Activated CD8-positive, alpha-beta T cell treated with anti-CD3 and anti-CD28 coated beads for 36 hours (primary cell): ENCODE data around the gene SPATA3. TPM values are rescaled to one million over a fixed set of nuclear protein-coding genes. Genes with fewer than 3 reads are reported as not detected.

Experiments used
- ATAC-seq: fragments of 200-7000 bp; cut with Tn5 transposase; one replicate; pipeline ENCODE4 v1.10.0; 2021; ENCODE audit warnings: mild to moderate bottlenecking, moderate library complexity
- CTCF ChIA-PET: fragments of 350-600 bp; sonication (Branson Sonifier 250); formaldehyde crosslinking; loops from one replicate; lab custom pipeline; 2021; ENCODE audit warnings: antibody characterized with exemption; lab: Charles Lee
- POLR2A ChIA-PET: fragments of 350-600 bp; sonication (Branson Sonifier 250); formaldehyde crosslinking; loops from one replicate; lab custom pipeline; 2021; ENCODE audit warnings: antibody characterized with exemption; lab: Charles Lee
- DNase-seq: peaks from one replicate; pipeline ENCODE4 v3.0.0-alpha.2; 2020
- H3K27ac Mint-ChIP-seq: one replicate; pipeline ENCODE4 v1.8.0; 2021; ENCODE audit warnings: mild to moderate bottlenecking, mixed read lengths
- H3K27me3 Mint-ChIP-seq: one replicate; pipeline ENCODE4 v1.8.0; 2021; ENCODE audit warnings: mixed read lengths
- H3K36me3 Mint-ChIP-seq: one replicate; pipeline ENCODE4 v1.8.0; 2021; ENCODE audit warnings: low read depth, mixed read lengths
- H3K4me1 Mint-ChIP-seq: one replicate; pipeline ENCODE4 v1.8.0; 2021; ENCODE audit warnings: low read depth, mixed read lengths
- H3K4me3 Mint-ChIP-seq: one replicate; pipeline ENCODE4 v1.8.0; 2021; ENCODE audit warnings: mild to moderate bottlenecking, moderate library complexity, mixed read lengths
- H3K9me3 Mint-ChIP-seq: one replicate; pipeline ENCODE4 v1.8.0; 2021; ENCODE audit warnings: mixed read lengths
- intact Hi-C: fragments of 100-400 bp; cut with micrococcal nuclease; formaldehyde crosslinking; loops from one replicate; pipeline ENCODE4 v1.10.0; 2022
- total RNA-seq, 2 experiments: library from RNA; stranded (reverse); gene quantifications; one replicate each; pipeline ENCODE4 v1.2.3, GENCODE V29; 2021
- TF ChIP-seq, protein P1 (sequence below): fragments of 200-600 bp; IDR thresholded peaks from one replicate; pipeline ENCODE4 v1.8.0; 2022; ENCODE audit warnings: antibody characterized with exemption, mild to moderate bottlenecking

SPATA3 gene
- total RNA-seq, 2 experiments from 2014 or later, result 0.59 to 0.76 TPM

DNA sequence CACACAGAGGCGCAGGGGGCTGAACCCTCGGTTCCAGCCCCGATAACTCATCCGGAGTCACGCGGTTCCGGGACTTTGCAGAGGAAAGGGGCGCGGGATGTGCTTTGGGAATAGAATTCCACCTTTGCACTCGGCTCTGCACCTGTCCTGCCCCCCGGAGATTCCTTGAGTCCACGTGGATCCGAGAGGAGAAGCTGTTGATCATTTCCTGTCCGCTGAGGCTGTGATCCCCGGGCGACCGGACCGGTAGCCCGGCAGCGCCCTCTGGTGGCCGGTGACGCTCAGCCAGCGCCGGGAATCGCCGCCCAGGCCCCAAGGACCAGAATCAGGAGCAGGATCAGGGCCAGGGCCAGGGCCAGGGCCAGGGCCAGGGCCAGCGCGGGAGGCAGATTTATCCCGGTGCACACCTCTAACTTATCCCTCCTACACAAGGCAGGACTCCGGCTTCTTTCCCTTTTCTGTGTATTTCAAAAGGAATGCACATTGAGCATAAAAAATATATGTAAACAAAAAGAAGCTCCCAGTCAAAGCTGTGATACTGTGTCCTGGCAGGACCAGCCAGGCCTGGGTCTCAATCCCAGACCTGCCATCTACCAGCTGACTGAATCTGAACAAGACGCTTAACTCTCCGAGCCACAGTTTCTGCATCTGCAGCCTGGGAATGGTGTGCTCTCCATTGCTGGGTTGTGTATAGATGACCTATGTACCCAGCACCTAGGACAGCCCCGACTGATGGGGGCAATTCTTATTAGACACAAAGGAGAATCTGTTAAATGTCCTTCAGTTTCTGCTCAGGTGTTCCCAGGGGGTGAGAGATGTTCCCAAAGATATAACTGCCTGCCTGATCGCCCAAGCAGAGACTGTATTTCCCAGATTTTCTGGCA is 8.5 kb upstream of the SPATA3 start:
- ChIA-PET POLR2A (interaction anchor here (0.6 to 6.6 kb wide), 12 partner anchors 9 to 165 kb away, joined by 3 to 86 read pairs (median 4); partner anchors contain the start of genes GPR55 and SPATA3), CTCF (interaction anchor here (0.6 to 10.6 kb wide), 42 partner anchors 8 to 169 kb away, joined by 3 to 437 read pairs (median 7); partner anchors contain the start of genes GPR55, ITM2C and SPATA3)
- DNase-seq (peak; percentile 81), ATAC-seq (peak; percentile 35)
- Mint-ChIP-seq H3K4me1 (peaks cover 40% of the 10 kb centered on the region), H3K27ac (peak overlapping the region; percentile 71), H3K4me3 (peak overlapping the region; percentile 67), H3K27me3 (peaks cover 18% of the 10 kb centered on the region), H3K36me3 (peaks cover 3% of the 10 kb centered on the region), H3K9me3 (no peaks in the 10 kb centered on the region)
- TF ChIP-seq, protein P1, sequence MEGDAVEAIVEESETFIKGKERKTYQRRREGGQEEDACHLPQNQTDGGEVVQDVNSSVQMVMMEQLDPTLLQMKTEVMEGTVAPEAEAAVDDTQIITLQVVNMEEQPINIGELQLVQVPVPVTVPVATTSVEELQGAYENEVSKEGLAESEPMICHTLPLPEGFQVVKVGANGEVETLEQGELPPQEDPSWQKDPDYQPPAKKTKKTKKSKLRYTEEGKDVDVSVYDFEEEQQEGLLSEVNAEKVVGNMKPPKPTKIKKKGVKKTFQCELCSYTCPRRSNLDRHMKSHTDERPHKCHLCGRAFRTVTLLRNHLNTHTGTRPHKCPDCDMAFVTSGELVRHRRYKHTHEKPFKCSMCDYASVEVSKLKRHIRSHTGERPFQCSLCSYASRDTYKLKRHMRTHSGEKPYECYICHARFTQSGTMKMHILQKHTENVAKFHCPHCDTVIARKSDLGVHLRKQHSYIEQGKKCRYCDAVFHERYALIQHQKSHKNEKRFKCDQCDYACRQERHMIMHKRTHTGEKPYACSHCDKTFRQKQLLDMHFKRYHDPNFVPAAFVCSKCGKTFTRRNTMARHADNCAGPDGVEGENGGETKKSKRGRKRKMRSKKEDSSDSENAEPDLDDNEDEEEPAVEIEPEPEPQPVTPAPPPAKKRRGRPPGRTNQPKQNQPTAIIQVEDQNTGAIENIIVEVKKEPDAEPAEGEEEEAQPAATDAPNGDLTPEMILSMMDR, result peak; percentile 97
- intact Hi-C loops, result loop anchor here (1.0 to 5.0 kb wide), 3 partner anchors 85 to 160 kb away; no protein-coding TSS in a partner anchor

DNA sequence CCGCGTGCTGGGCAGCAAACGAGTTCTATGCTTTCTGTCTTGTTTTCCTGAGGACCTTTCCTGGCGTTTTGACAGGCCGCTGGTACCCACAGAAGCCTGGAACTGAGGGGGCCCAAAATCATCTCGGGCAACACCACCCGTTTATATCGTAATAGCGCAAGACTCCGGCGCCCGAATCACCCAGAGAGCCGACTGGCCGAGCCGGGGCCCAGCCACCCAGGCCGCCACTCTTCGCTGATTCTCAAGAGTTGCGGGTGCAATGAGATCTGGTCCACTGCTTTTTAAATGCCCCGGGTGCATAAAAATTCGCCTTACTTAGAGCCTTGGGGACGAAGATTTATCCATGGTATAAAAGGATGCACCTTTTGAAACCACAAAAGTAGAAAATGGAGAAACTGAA is 6.2 kb upstream of the SPATA3 start:
- Mint-ChIP-seq H3K4me1 (peaks cover 22% of the 10 kb centered on the region), H3K36me3 (no peaks in the 10 kb centered on the region), H3K9me3 (no peaks in the 10 kb centered on the region), H3K4me3 (no peak overlapping the region), H3K27ac (no peak overlapping the region), H3K27me3 (peaks cover 29% of the 10 kb centered on the region)
- intact Hi-C loops, result loop anchor here (5.0 kb wide), 2 partner anchors 142 to 162 kb away; no protein-coding TSS in a partner anchor
- TF ChIP-seq, protein P1, result no peak
- POLR2A ChIA-PET, result no interaction called here
- DNase-seq (no peak), ATAC-seq (no peak)
- CTCF ChIA-PET, result interaction anchor here (7.1 to 10.6 kb wide), 3 partner anchors 62 to 166 kb away, joined by 75 to 437 read pairs (median 181); partner anchors contain the start of gene GPR55

DNA sequence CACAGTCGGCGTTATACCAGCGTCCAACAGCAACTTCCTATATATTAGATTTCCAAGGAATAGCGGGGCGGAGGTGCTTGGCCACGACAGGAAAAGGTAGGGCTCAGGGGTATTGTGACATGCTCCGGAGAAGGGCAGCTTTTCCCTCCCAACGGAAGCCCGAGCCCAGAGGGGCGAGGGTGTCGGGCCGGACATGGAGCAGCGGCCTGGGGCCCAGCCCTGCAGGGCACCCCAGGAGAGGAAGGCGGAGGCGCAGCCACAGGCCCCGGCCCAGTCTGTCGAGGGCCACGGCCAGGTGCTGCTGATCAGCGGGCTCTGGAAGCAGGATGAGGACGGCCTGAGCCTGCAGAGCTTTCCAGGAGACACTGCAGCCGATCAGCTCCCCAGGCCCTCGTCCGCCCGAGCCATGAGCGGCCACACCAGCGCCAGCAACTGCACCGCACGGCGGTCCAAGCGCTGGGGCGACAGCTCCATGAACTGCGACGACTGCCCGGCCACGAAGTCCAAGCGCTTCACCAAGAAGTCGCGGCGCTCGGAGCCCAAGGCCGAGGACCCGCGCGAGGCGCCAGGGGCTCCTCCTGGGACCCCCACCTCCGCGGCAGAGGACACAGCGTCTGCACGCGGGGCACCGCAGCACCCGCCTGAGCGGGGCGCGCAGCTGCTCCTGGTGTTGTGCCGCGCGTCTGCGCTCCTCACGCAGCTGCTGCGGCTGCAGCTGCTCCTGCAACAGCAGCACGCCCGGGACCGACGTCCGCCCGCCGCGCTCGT is 5.6 kb upstream of the SPATA3 start:
- Mint-ChIP-seq H3K9me3 (no peaks in the 10 kb centered on the region), H3K36me3 (no peaks in the 10 kb centered on the region), H3K27me3 (peaks cover 32% of the 10 kb centered on the region), H3K4me1 (peaks cover 16% of the 10 kb centered on the region), H3K4me3 (no peak overlapping the region), H3K27ac (no peak overlapping the region)
- intact Hi-C loops, result no loop called here
- TF ChIP-seq, protein P1, result no peak
- ATAC-seq, result no peak
- no peak for DNase-seq
- POLR2A ChIA-PET, result no interaction called here
- CTCF ChIA-PET, result interaction anchor here (7.1 to 10.6 kb wide), 2 partner anchors 85 to 167 kb away, joined by 75 to 437 read pairs; no protein-coding TSS in a partner anchor

DNA sequence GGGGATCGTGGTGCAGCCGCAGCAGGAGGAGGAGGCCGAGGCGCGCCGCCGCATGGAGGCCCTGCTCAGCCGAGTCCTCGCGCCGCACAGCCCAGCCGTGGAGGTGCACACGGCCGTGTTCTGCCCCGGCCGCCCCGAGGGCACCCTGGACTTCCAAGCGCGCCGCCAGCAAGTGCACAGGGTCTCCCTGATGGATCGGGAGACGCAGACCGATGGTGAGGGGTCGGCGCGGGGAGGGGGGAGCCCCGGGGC is 5.1 kb upstream of the SPATA3 start:
- no peak for ATAC-seq
- DNase-seq, result no peak
- H3K36me3 Mint-ChIP-seq, result no peaks in the 10 kb centered on the region
- H3K27me3 Mint-ChIP-seq, result peaks cover 35% of the 10 kb centered on the region
- ChIA-PET POLR2A (no interaction called here), CTCF (interaction anchor here (1.2 to 10.6 kb wide), 3 partner anchors 62 to 168 kb away, joined by 4 to 437 read pairs (median 75); no protein-coding TSS in a partner anchor)
- no peak overlapping the region for H3K27ac Mint-ChIP-seq
- intact Hi-C loops, result no loop called here
- H3K4me3 Mint-ChIP-seq, result no peak overlapping the region
- H3K4me1 Mint-ChIP-seq, result peaks cover 11% of the 10 kb centered on the region
- TF ChIP-seq, protein P1, result no peak
- H3K9me3 Mint-ChIP-seq, result no peaks in the 10 kb centered on the region
